NT2/D1 (cell line): ENCODE results near the gene GRP.

ENCODE experiments used
- DNase-seq: peaks from one replicate; pipeline ENCODE4 v3.0.0-alpha.2; 2011; ENCODE audit warnings: low read depth, low spot score
- H3K27me3 ChIP-seq: 2 replicates; pipeline ENCODE4 v1.6.0; 2011; ENCODE audit warnings: mild to moderate bottlenecking; ENCODE audit not compliant: insufficient read length, insufficient read depth
- H3K36me3 ChIP-seq: 2 replicates; pipeline ENCODE4 v1.6.1; 2011; ENCODE audit warnings: mild to moderate bottlenecking, low read length, mixed read lengths; ENCODE audit not compliant: insufficient read depth, insufficient read length
- H3K4me1 ChIP-seq: 2 replicates; pipeline ENCODE4 v1.5.1; 2011; ENCODE audit not compliant: insufficient read depth, insufficient read length
- H3K4me3 ChIP-seq: 2 replicates; pipeline ENCODE4 v1.5.1; 2011; ENCODE audit warnings: low read depth; ENCODE audit not compliant: insufficient read length
- H3K9ac ChIP-seq: 2 replicates; pipeline ENCODE4 v1.6.0; 2011; ENCODE audit warnings: low read depth; ENCODE audit not compliant: insufficient read length
- H3K9me3 ChIP-seq: 2 replicates; pipeline ENCODE4 v1.5.1; 2011; ENCODE audit warnings: mild to moderate bottlenecking, low read length; ENCODE audit not compliant: insufficient read depth
- SUZ12 ChIP-seq: IDR thresholded peaks from 2 replicates; pipeline ENCODE4 v1.6.1; 2011; ENCODE audit not compliant: insufficient read length, insufficient read depth; ENCODE audit errors: extremely low read depth
- YY1 ChIP-seq: IDR thresholded peaks from 2 replicates; pipeline ENCODE4 v1.6.1; 2011; ENCODE audit not compliant: insufficient read length, insufficient read depth
- ZNF274 ChIP-seq: IDR thresholded peaks from 2 replicates; pipeline ENCODE4 v1.6.1; 2011; ENCODE audit warnings: mild to moderate bottlenecking, low read depth, low read length

GRP gene

DNA sequence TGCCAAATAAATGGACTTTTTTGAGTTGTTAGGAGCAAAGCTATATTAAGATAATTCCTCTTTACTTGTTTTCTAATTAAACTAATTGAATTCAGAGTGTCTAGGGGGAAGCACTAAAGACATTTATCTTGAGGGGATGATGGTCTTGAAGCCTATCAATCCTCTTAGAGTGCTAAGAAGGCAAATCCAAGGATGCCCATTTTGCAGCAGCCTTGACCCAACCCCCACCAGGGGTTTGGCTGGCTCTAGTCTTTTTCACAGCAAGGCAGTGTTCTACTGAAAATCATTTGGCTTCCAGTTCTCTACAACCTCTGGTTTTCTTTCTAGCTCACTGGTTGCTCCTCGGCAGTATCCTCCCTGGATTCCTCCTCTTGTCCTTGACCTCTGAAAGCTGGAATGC is 59.8 kb downstream of the GRP start:
- Histone ChIP-seq H3K4me1 (no peaks in the 10 kb centered on the region), H3K4me3 (no peak overlapping the region), H3K36me3 (no peaks in the 10 kb centered on the region), H3K9me3 (no peaks in the 10 kb centered on the region), H3K9ac (no peak overlapping the region), H3K27me3 (no peaks in the 10 kb centered on the region)
- no peak for DNase-seq
- TF ChIP-seq ZNF274 (no peak), SUZ12 (no peak), YY1 (no peak)
